Tibial artery (tissue), 4 donors: ENCODE measurements around the gene ECM1.
A peak's percentile ranks its signal among the peaks of the same experiment; 100 is the strongest.

Experiments
- DNase-seq, 2 donors: peaks; one replicate each; pipeline ENCODE4 v3.0.0-alpha.2; 2019
- H3K27ac ChIP-seq, 2 donors: fragments of 200-600 bp; sonication (generic) in 1 of 2; 1 replicate in 1 of 2; 2 replicates in 1 of 2; pipeline ENCODE4 v1.5.1; 2018 to 2019; ENCODE audit warnings: mild to moderate bottlenecking in 1 of 2
- H3K27me3 ChIP-seq, 2 donors: fragments of 200-600 bp; sonication (generic) in 1 of 2; one replicate each; pipeline versions ENCODE4 v1.5.1 to v1.6.0; 2016 to 2019
- H3K36me3 ChIP-seq, 3 donors: fragments of 200-600 bp; sonication (generic) in 2 of 3; one replicate each; pipeline ENCODE4 v1.5.1; 2016 to 2019; ENCODE audit warnings: mild to moderate bottlenecking in 2 of 3
- H3K4me1 ChIP-seq, 4 donors: fragments of 200-600 bp; sonication (generic) in 2 of 4; 1 replicate in 3 of 4; 2 replicates in 1 of 4; pipeline ENCODE4 v1.5.1; 2016 to 2019
- H3K4me3 ChIP-seq, 2 donors: fragments of 200-600 bp; sonication (generic) in 1 of 2; 1 replicate in 1 of 2; 2 replicates in 1 of 2; pipeline ENCODE4 v1.5.1; 2018 to 2019; ENCODE audit warnings: mild to moderate bottlenecking in 2 of 2
- H3K9me3 ChIP-seq, 3 donors: fragments of 200-600 bp; sonication (generic) in 1 of 3; one replicate each; pipeline ENCODE4 v1.5.1; 2016 to 2019
- CTCF ChIP-seq, 2 experiments: fragments of 200-600 bp in 1 of 2; fragments of 450-650 bp in 1 of 2; IDR thresholded peaks; one replicate each; pipeline ENCODE4 v1.5.1; 2017 to 2019; ENCODE audit warnings: antibody characterized with exemption in 2 of 2, mild to moderate bottlenecking in 1 of 2, moderate library complexity in 1 of 2
- intact Hi-C: fragments of 100-400 bp; cut with DNase I; formaldehyde crosslinking; loops from one replicate; pipeline ENCODE4 v1.15.0; 2023; ENCODE audit warnings: low total_unique reads

Gene ECM1

GRCh38 chr1:150479927-150480352, 28.0 kb upstream of the ECM1 start:
- H3K4me1 ChIP-seq: peaks cover 0 to 4% (median 0%) of the 10 kb centered on the region in 4 donors
- intact Hi-C loops: no loop called here
- H3K4me3 ChIP-seq: no peak overlapping the region
- no peaks in the 10 kb centered on the region for H3K36me3 ChIP-seq
- DNase-seq: no peak
- no peak for TF ChIP-seq CTCF (IDR thresholded peaks at IDR 0.05)
- H3K27me3 ChIP-seq: no peaks in the 10 kb centered on the region
- H3K9me3 ChIP-seq: no peaks in the 10 kb centered on the region
- no peak overlapping the region for H3K27ac ChIP-seq

- TF ChIP-seq CTCF (IDR thresholded peaks at IDR 0.05): no peak
- DNase-seq: no peak
- H3K36me3 ChIP-seq: peaks cover 2 to 6% (median 5%) of the 10 kb centered on the region in 3 donors
- peaks cover 0 to 13% (median 6%) of the 10 kb centered on the region in 4 donors for H3K4me1 ChIP-seq
- intact Hi-C loops: no loop called here
- H3K9me3 ChIP-seq: no peaks in the 10 kb centered on the region
- H3K27me3 ChIP-seq: no peaks in the 10 kb centered on the region
- no peak overlapping the region for H3K4me3 ChIP-seq
- H3K27ac ChIP-seq: no peak overlapping the region
These were observed 23.5 kb upstream of the ECM1 start for GRCh38 chr1:150484431-150484830.

- peaks cover 0 to 13% (median 6%) of the 10 kb centered on the region in 4 donors for H3K4me1 ChIP-seq
- no peak for TF ChIP-seq CTCF (IDR thresholded peaks at IDR 0.05)
- intact Hi-C loops: no loop called here
- H3K9me3 ChIP-seq: no peaks in the 10 kb centered on the region
- no peak overlapping the region for H3K27ac ChIP-seq
- peaks cover 6 to 10% (median 8%) of the 10 kb centered on the region in 3 donors for H3K36me3 ChIP-seq
- H3K27me3 ChIP-seq: no peaks in the 10 kb centered on the region
- no peak overlapping the region for H3K4me3 ChIP-seq
- DNase-seq: no peak
These were observed 23.0 kb upstream of the ECM1 start for GRCh38 chr1:150484861-150485260.

- TF ChIP-seq CTCF (IDR thresholded peaks at IDR 0.05): peak; percentile 43 to 60
- intact Hi-C loops: no loop called here
- Histone ChIP-seq H3K4me1 (peaks cover 0 to 13% (median 6%) of the 10 kb centered on the region in 4 donors), H3K36me3 (peaks cover 19 to 33% (median 20%) of the 10 kb centered on the region in 3 donors), H3K4me3 (peak within 1 kb of the TSS; percentile 69 to 70), H3K9me3 (no peaks in the 10 kb centered on the region), H3K27me3 (no peaks in the 10 kb centered on the region), H3K27ac (peak within 1 kb of the TSS; percentile 61 to 77)
- DNase-seq: peak; percentile 97 to 98
These were observed 20.7 kb upstream of the ECM1 start, which contains the start of gene TARS2 for GRCh38 chr1:150486966-150487762. Gene TARS2, plus strand, starts transcription at chr1:150487419. Its CDS starts 32 bp downstream, at chr1:150487451.

GRCh38 chr1:150487763-150488115, 20.2 kb upstream of the ECM1 start:
- H3K4me3 ChIP-seq: peak overlapping the region; percentile 69 to 70
- intact Hi-C loops: no loop called here
- peak overlapping the region; percentile 61 to 77 for H3K27ac ChIP-seq
- H3K4me1 ChIP-seq: peaks cover 0 to 13% (median 6%) of the 10 kb centered on the region in 4 donors
- H3K27me3 ChIP-seq: no peaks in the 10 kb centered on the region
- no peak for DNase-seq
- no peaks in the 10 kb centered on the region for H3K9me3 ChIP-seq
- peaks cover 21 to 38% (median 25%) of the 10 kb centered on the region in 3 donors for H3K36me3 ChIP-seq
- TF ChIP-seq CTCF (IDR thresholded peaks at IDR 0.05): no peak
